ENCODE measurements around the gene ENPP3. TPM values are rescaled to one million over a fixed set of nuclear protein-coding genes. Genes with fewer than 3 reads are reported as not detected.

ENPP3 gene
- total RNA-seq, 1 experiment from 2014 or later = 0.15 TPM

DNA sequence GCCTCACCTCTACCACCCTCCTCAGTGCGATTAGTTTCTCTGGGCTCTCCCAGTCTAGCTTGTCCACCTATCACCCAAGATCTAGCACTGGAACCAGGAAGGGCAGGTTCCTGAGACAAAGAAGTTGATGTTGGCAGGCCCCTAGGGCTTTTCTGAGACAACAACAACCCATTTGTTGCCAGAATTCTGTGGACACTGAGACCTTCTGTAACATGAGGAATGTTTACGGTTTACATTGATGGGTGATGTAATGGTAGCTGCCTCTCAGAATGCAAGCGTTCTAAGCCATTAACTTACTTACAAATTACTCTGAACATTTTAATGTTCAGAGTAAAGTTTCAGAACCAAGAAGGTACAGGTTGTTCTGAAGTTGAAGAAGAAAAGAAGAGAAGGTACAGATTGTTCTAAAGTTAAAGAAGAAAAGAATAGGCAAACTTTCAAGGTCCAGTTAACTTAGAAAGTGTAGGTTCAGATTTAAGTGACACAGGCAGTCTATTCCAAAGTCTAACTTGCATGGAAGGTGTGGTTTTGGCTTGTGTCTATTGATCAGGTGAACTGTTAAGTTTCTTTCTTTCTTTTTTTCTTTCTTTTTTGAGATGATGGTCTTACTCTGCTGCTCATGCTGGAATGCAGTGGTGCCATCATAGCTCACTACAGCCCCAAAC lies 5.3 kb upstream of the ENPP3 start:
- Mint-ChIP-seq H3K4me1 (peaks cover 10 to 12% of the 10 kb centered on the region in 2 experiments), H3K27ac (no peak overlapping the region), H3K4me3 (no peak overlapping the region), H3K36me3 (ENCODE audit: insufficient read depth in 1 of 3, low read depth in 3 of 3) (peaks cover 0 to 3% (median 2%) of the 10 kb centered on the region in 3 experiments; a peak in 2 of 7 replicates), H3K9me3 (no peaks in the 10 kb centered on the region), H3K27me3 (ENCODE audit: low read depth) (no peaks in the 10 kb centered on the region)
- Histone ChIP-seq H3K18ac (ENCODE audit: insufficient read length, low read depth, low read length) (no peak overlapping the region), H3K14ac (ENCODE audit: insufficient read depth, low read length) (no peak overlapping the region), H3K4me1 (ENCODE audit: insufficient read depth, low read length) (0 out of 2 replicates have a peak, but pooled peaks cover 2% of the 10 kb centered on the region), H3K79me1 (ENCODE audit: insufficient read depth, low read depth, low read length, poor library complexity, severe bottlenecking) (no peaks in the 10 kb centered on the region), H2AK5ac (ENCODE audit: insufficient read length, low read length) (no peak overlapping the region), H2BK15ac (ENCODE audit: low read depth, low read length) (no peak overlapping the region), H3K4me2 (ENCODE audit: insufficient read depth, insufficient read length, low read length) (no peak overlapping the region), H2BK120ac (ENCODE audit: low read depth, low read length, poor library complexity, severe bottlenecking) (no peak overlapping the region), H2BK5ac (ENCODE audit: insufficient read length, low read length) (no peak overlapping the region), H3K27me3 (ENCODE audit: insufficient read depth, low read length) (no peaks in the 10 kb centered on the region), H3K23me2 (ENCODE audit: insufficient read length, low read depth, low read length, poor library complexity, severe bottlenecking) (no peaks in the 10 kb centered on the region), H2BK20ac (ENCODE audit: low read depth, low read length, poor library complexity, severe bottlenecking) (no peak overlapping the region), H3K79me2 (ENCODE audit: insufficient read depth, low read length) (no peaks in the 10 kb centered on the region), H3K9ac (ENCODE audit: extremely low read depth, insufficient read length, low read length) (no peak overlapping the region), H4K91ac (ENCODE audit: insufficient read length, low read depth, low read length) (no peak overlapping the region), H4K20me1 (ENCODE audit: control insufficient read depth, insufficient read depth, insufficient read length) (no peaks in the 10 kb centered on the region), H2BK12ac (ENCODE audit: insufficient read length, low read depth, low read length) (no peak overlapping the region), H3K56ac (ENCODE audit: insufficient read length, low read depth, low read length) (no peak overlapping the region), H3K27ac (ENCODE audit: insufficient read length, low read depth, low read length) (no peak overlapping the region), H4K5ac (ENCODE audit: insufficient read length, low read depth, low read length) (no peak overlapping the region), H2AFZ (ENCODE audit: low read length) (no peak overlapping the region), H3K23ac (ENCODE audit: insufficient read length, low read depth, low read length) (no peak overlapping the region), H3K9me3 (ENCODE audit: control insufficient read depth, low read depth, low read length) (no peaks in the 10 kb centered on the region), H3K4ac (ENCODE audit: low read depth, low read length) (no peak overlapping the region), H3T11ph (ENCODE audit: low read length) (no peak overlapping the region), H4K8ac (replicated peaks; ENCODE audit: insufficient read length, low read depth, low read length) (no peak overlapping the region)
- DNase-seq = no peak
- WGBS (ENCODE audit: extremely low coverage, insufficient read length, low lambda C conversion rate) = no CpG with 5 or more reads among the region's 3 CpGs
- no peak for TF ChIP-seq CTCF (conservative IDR thresholded peaks at IDR 0.05)

Data from H9 (cell line).